SK-N-SH (cell line): ENCODE results near the gene LPP. TPM values are rescaled to one million over a fixed set of nuclear protein-coding genes. Genes with fewer than 3 reads are reported as not detected.
A peak's percentile ranks its signal among the peaks of the same experiment; 100 is the strongest.

Experiments used
- CTCF ChIA-PET: fragments of 300-600, 350-600 bp; formaldehyde crosslinking; extraction: SDS; loops from one replicate; lab custom pipeline; 2021; lab: Yijun Ruan, JAX
- POLR2A ChIA-PET: fragments of 350-600 bp; sonication (Branson Sonifier 250); formaldehyde crosslinking; extraction: SDS; loops from one replicate; lab custom pipeline; 2020; ENCODE audit warnings: antibody characterized with exemption, inconsistent platforms; lab: Yijun Ruan, JAX
- DNase-seq: peaks from one replicate; pipeline ENCODE4 v3.0.0; 2012
- H2AFZ ChIP-seq: fragments of 200-600 bp; sonication (generic); 2 replicates; pipeline ENCODE4 v1.8.1; 2016; ENCODE audit warnings: antibody characterized with exemption, mild to moderate bottlenecking, low read depth
- H3F3A ChIP-seq: fragments of 200-600 bp; sonication (generic); replicated peaks from 2 replicates; pipeline ENCODE3; 2016; ENCODE audit warnings: antibody characterized with exemption, mild to moderate bottlenecking; ENCODE audit not compliant: insufficient read depth
- H3K27ac ChIP-seq, 2 experiments: fragments of 200-500 bp in 1 of 2; fragments of 200-600 bp in 1 of 2; sonication (Bioruptor generic) in 1 of 2; sonication (generic), shearing (Covaris generic) in 1 of 2; 2 replicates each; pipeline versions ENCODE4 v1.5.1 to v1.6.1; 2014 to 2016; ENCODE audit warnings: low read depth in 2 of 2, inconsistent platforms in 1 of 2, low read length in 1 of 2, mild to moderate bottlenecking in 1 of 2, mixed read lengths in 1 of 2
- H3K27me3 ChIP-seq: fragments of 200-600 bp; sonication (generic), shearing (Covaris generic); 2 replicates; pipeline ENCODE4 v1.6.1; 2016; ENCODE audit warnings: mixed run types; ENCODE audit not compliant: insufficient read depth
- H3K36me3 ChIP-seq, 2 experiments: fragments of 200-500 bp in 1 of 2; fragments of 200-600 bp in 1 of 2; sonication (Bioruptor generic) in 1 of 2; sonication (generic) in 1 of 2; replicated peaks in 1 of 2; 2 replicates each; pipeline versions ENCODE3 to v1.5.1; 2014 to 2016; ENCODE audit warnings: low read length in 1 of 2, mild to moderate bottlenecking in 1 of 2; ENCODE audit not compliant: insufficient read depth in 2 of 2, control insufficient read depth in 1 of 2
- H3K4me1 ChIP-seq, 2 experiments: fragments of 200-500 bp in 1 of 2; fragments of 200-600 bp in 1 of 2; sonication (Bioruptor generic) in 1 of 2; sonication (generic), shearing (Covaris generic) in 1 of 2; 2 replicates each; pipeline versions ENCODE4 v1.5.1 to v1.6.1; 2014 to 2016; ENCODE audit warnings: low read depth in 1 of 2, low read length in 1 of 2, mixed run types in 1 of 2; ENCODE audit not compliant: insufficient read depth in 2 of 2, control insufficient read depth in 1 of 2
- H3K4me2 ChIP-seq: fragments of 200-600 bp; sonication (generic), shearing (Covaris generic); 2 replicates; pipeline ENCODE4 v1.6.1; 2017; ENCODE audit warnings: mixed run types
- H3K4me3 ChIP-seq, 2 experiments: fragments of 200-500 bp in 1 of 2; fragments of 200-600 bp in 1 of 2; sonication (Bioruptor generic) in 1 of 2; sonication (generic), shearing (Covaris generic) in 1 of 2; 2 replicates each; pipeline versions ENCODE4 v1.5.1 to v1.8.1; 2014 to 2016; ENCODE audit warnings: low read depth in 2 of 2, inconsistent platforms in 1 of 2, low read length in 1 of 2, mild to moderate bottlenecking in 1 of 2, mixed read lengths in 1 of 2, moderate library complexity in 1 of 2
- H3K79me2 ChIP-seq: fragments of 200-600 bp; sonication (generic); 2 replicates; pipeline ENCODE4 v1.8.1; 2017; ENCODE audit warnings: mild to moderate bottlenecking; ENCODE audit not compliant: insufficient read depth
- H3K9ac ChIP-seq: fragments of 200-600 bp; sonication (generic); 2 replicates; pipeline ENCODE4 v1.6.1; 2017; ENCODE audit warnings: mixed run types
- H3K9me2 ChIP-seq: fragments of 200-600 bp; sonication (generic); 2 replicates; pipeline ENCODE4 v1.6.1; 2017; ENCODE audit warnings: mixed run types
- H3K9me3 ChIP-seq: fragments of 200-600 bp; sonication (generic); 2 replicates; pipeline ENCODE4 v1.6.1; 2017; ENCODE audit warnings: mixed run types, mild to moderate bottlenecking, moderate library complexity
- H4K20me1 ChIP-seq: fragments of 200-600 bp; sonication (generic); 2 replicates; pipeline ENCODE4 v1.6.1; 2017; ENCODE audit warnings: mild to moderate bottlenecking, mixed run types; ENCODE audit not compliant: insufficient read depth
- FOSL2 ChIP-seq: IDR thresholded peaks from 2 replicates; pipeline ENCODE4 v1.4.0; 2012; ENCODE audit warnings: low read depth, mild to moderate bottlenecking, moderate library complexity, borderline replicate concordance
- FOXM1 ChIP-seq: IDR thresholded peaks from 2 replicates; pipeline ENCODE4 v1.4.0; 2012; ENCODE audit warnings: low read depth, mild to moderate bottlenecking
- POLR2AphosphoS5 ChIP-seq: IDR thresholded peaks from 2 replicates; pipeline ENCODE4 v1.6.1; 2012; ENCODE audit warnings: low read depth, low read length
- TCF12 ChIP-seq: IDR thresholded peaks from 2 replicates; pipeline ENCODE4 v1.4.0; 2012
- WGBS: methylation state at CpG from one replicate; pipeline ENCODE4 v1.1.6; 2017; ENCODE audit warnings: low lambda C conversion rate; 5-methylcytosine and 5-hydroxymethylcytosine counted together
- polyA plus RNA-seq, 3 experiments: library from polyadenylated mRNA; depleted of rRNA; stranded (reverse); fragments of >200 nt; gene quantifications; 2 replicates each; pipeline ENCODE4 v1.2.3, GENCODE V29; 2012
- TF ChIP-seq, protein P1 (sequence below): fragments of 150-350 bp; IDR thresholded peaks from 2 replicates; pipeline ENCODE4 v1.6.1; 2017; ENCODE audit warnings: antibody characterized with exemption, low read length, low read depth, borderline replicate concordance
- TF ChIP-seq, protein P2 (sequence below): IDR thresholded peaks from 2 replicates; pipeline ENCODE4 v1.4.0; 2012; ENCODE audit warnings: low read depth, borderline replicate concordance
- TF ChIP-seq, protein P3 (sequence below): fragments of 200-600 bp; sonication (generic); IDR thresholded peaks from 2 replicates; pipeline ENCODE4 v1.6.1; 2017; ENCODE audit warnings: antibody characterized with exemption, mild to moderate bottlenecking, moderate library complexity

Gene LPP
- polyA plus RNA-seq, 1 of the 3 experiments (the other 2 are of a cell fraction): 6.6 TPM

DNA sequence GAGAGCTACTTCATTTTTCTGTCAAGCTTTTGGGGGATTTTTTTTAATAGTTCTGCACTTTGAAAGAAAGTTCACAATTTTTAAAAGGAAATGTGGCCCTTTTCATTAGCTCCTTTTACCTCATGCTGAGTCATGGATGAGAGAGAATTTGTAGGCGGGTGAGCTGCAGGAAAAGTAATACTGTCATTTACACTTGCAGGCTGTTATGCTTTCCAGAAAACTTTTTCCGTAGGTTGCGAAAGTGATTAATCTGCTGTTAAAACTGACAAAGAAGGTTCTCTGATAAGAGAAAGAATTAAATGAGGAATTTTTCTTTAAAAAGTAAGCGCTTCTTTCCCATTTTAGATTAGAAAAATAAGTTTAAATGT, 430.2 kb downstream of the LPP start (continued):
- TF ChIP-seq POLR2AphosphoS5 (no peak), FOXM1 (no peak), FOSL2 (peak; percentile 75), TCF12 (peak; percentile 67)
- TF ChIP-seq, protein P1, sequence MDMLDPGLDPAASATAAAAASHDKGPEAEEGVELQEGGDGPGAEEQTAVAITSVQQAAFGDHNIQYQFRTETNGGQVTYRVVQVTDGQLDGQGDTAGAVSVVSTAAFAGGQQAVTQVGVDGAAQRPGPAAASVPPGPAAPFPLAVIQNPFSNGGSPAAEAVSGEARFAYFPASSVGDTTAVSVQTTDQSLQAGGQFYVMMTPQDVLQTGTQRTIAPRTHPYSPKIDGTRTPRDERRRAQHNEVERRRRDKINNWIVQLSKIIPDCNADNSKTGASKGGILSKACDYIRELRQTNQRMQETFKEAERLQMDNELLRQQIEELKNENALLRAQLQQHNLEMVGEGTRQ: no peak
- TF ChIP-seq, protein P2, sequence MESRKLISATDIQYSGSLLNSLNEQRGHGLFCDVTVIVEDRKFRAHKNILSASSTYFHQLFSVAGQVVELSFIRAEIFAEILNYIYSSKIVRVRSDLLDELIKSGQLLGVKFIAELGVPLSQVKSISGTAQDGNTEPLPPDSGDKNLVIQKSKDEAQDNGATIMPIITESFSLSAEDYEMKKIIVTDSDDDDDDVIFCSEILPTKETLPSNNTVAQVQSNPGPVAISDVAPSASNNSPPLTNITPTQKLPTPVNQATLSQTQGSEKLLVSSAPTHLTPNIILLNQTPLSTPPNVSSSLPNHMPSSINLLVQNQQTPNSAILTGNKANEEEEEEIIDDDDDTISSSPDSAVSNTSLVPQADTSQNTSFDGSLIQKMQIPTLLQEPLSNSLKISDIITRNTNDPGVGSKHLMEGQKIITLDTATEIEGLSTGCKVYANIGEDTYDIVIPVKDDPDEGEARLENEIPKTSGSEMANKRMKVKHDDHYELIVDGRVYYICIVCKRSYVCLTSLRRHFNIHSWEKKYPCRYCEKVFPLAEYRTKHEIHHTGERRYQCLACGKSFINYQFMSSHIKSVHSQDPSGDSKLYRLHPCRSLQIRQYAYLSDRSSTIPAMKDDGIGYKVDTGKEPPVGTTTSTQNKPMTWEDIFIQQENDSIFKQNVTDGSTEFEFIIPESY: no peak

DNA sequence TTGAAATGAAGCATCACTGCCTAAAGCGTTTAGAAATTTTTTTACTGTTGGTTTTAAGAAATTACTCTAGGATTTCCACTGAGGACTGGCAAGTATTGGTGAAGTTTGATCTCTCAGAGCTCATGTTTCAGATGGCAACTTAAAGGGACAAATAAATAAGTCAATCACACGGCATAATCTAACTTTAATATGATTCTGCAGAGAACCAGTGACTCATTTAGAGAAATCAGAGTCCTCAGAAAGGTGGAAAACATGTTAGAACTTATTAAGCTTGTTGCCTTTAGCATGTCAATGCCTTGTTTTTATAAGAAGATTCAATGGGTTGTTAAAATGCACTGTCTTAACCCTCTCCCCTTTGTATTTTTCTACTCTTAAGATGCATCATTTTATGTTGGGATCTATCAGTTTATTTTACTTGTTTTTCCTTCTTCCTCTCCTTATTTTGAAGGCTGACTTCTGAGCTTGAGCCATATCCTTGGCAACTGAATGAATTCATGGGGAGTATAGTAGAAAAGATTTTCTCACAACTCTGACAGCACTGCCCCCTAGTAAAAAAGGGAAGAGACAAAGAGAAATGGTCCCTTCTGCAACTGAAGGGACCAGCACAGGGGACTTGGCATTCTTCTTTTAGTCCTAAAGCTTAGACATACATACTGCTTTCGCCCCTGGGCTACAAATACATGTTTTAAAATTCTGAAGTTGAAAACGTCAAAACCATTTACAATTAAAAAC, 431.2 kb downstream of the LPP start:
- Histone ChIP-seq H3K4me1 (peaks cover 0 to 21% of the 10 kb centered on the region in 2 experiments; a peak in 3 of 4 replicates), H3K9ac (peak overlapping the region; percentile 42; the same call in 1 of the 2 replicates)
- TF ChIP-seq, protein P3, sequence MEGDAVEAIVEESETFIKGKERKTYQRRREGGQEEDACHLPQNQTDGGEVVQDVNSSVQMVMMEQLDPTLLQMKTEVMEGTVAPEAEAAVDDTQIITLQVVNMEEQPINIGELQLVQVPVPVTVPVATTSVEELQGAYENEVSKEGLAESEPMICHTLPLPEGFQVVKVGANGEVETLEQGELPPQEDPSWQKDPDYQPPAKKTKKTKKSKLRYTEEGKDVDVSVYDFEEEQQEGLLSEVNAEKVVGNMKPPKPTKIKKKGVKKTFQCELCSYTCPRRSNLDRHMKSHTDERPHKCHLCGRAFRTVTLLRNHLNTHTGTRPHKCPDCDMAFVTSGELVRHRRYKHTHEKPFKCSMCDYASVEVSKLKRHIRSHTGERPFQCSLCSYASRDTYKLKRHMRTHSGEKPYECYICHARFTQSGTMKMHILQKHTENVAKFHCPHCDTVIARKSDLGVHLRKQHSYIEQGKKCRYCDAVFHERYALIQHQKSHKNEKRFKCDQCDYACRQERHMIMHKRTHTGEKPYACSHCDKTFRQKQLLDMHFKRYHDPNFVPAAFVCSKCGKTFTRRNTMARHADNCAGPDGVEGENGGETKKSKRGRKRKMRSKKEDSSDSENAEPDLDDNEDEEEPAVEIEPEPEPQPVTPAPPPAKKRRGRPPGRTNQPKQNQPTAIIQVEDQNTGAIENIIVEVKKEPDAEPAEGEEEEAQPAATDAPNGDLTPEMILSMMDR: peak; percentile 40
- TF ChIP-seq TCF12: no peak
- TF ChIP-seq, protein P1: no peak
- TF ChIP-seq, all 33 proteins: peak for 1
- Histone ChIP-seq H3K36me3 (no peaks in the 10 kb centered on the region), H3K27ac (peak overlapping the region; percentile 53 to 77; a peak in 3 of 4 replicates), H3K27me3 (no peaks in the 10 kb centered on the region), H2AFZ (no peak overlapping the region), H3K9me2 (no peaks in the 10 kb centered on the region), H3K79me2 (peaks cover 31% of the 10 kb centered on the region), H3K9me3 (no peaks in the 10 kb centered on the region), H4K20me1 (no peaks in the 10 kb centered on the region), H3K4me2 (peak overlapping the region; percentile 63), H3F3A (peaks cover 8% of the 10 kb centered on the region), H3K4me3 (peak overlapping the region; percentile 4 to 31; a peak in 2 of 4 replicates)
- 22% methylated on average over 4 of the region's 4 CpGs for WGBS
- ChIA-PET POLR2A (no interaction called here), CTCF (no interaction called here)
- DNase-seq: no peak
